HepG2 (cell line): ENCODE measurements around the gene SWSAP1. TPM values are rescaled to one million over a fixed set of nuclear protein-coding genes. Genes with fewer than 3 reads are reported as not detected.

Source experiments
- ATAC-seq: fragments of 200-7000 bp; cut with Tn5 transposase; 3 replicates; pipeline ENCODE4 v1.9.1; 2020; ENCODE audit warnings: mild to moderate bottlenecking, moderate library complexity
- BruUV-seq: library from RNA; stranded (reverse); fragments of 400-500 nt; replicated peaks from 2 replicates; lab custom pipeline; 2021; lab: Mats Ljungman, UMichigan
- CTCF ChIA-PET: fragments of 300-600 bp; formaldehyde crosslinking; extraction: SDS; loops from one replicate; lab custom pipeline; 2021; ENCODE audit warnings: low total read pairs, inconsistent platforms, low intra/inter-chr PET ratio; lab: Yijun Ruan, JAX
- POLR2A ChIA-PET: fragments of 350-600 bp; sonication (Branson Sonifier 250); formaldehyde crosslinking; loops from one replicate; lab custom pipeline; 2020; ENCODE audit warnings: antibody characterized with exemption, inconsistent platforms; lab: Yijun Ruan, JAX
- DNase-seq: peaks from one replicate; pipeline ENCODE4 v3.0.0-alpha.2; 2015; ENCODE audit warnings: low spot score
- FAIRE-seq: peaks from 3 replicates; lab custom pipeline; 2011; peaks lifted over from hg19 to GRCh38; lab: Jason Lieb, UNC
- H2AFZ ChIP-seq: one replicate; pipeline ENCODE4 v1.6.1; 2011; ENCODE audit warnings: low read length, inconsistent platforms
- H3K27ac ChIP-seq: fragments of 300-600 bp; 3 replicates; pipeline ENCODE4 v1.8.0; 2011; ENCODE audit warnings: mixed run types, mild to moderate bottlenecking, mixed read lengths, low read length, inconsistent platforms; ENCODE audit not compliant: insufficient read depth; ENCODE audit errors: extremely low read length
- H3K27me3 ChIP-seq, 2 experiments: fragments of 200-600 bp in 1 of 2; 2 replicates in 1 of 2; 3 replicates in 1 of 2; pipeline versions ENCODE4 v1.6.0 to v1.8.0; 2011; ENCODE audit warnings: low read length in 2 of 2, mild to moderate bottlenecking in 2 of 2, moderate library complexity in 2 of 2, inconsistent platforms in 1 of 2; ENCODE audit not compliant: insufficient read depth in 2 of 2, control insufficient read depth in 1 of 2
- H3K36me3 ChIP-seq, 2 experiments: fragments of 200-600 bp in 1 of 2; replicated peaks in 1 of 2; 2 replicates in 1 of 2; 3 replicates in 1 of 2; pipeline versions ENCODE4 v1.5.1 to v1.8.0; 2011; ENCODE audit warnings: low read length in 2 of 2, inconsistent platforms in 1 of 2; ENCODE audit not compliant: insufficient read depth in 2 of 2, control insufficient read depth in 1 of 2
- H3K4me1 ChIP-seq: 2 replicates; pipeline ENCODE4 v1.5.1; 2012; ENCODE audit warnings: low read length, inconsistent platforms; ENCODE audit not compliant: insufficient read depth
- H3K4me2 ChIP-seq: 2 replicates; pipeline ENCODE4 v1.6.0; 2011; ENCODE audit warnings: low read depth, low read length, inconsistent platforms
- H3K4me3 ChIP-seq, 3 experiments: fragments of 200-600 bp in 1 of 3; sonication (generic), shearing (Covaris generic) in 1 of 3; replicated peaks in 1 of 3; 2 replicates each; pipeline ENCODE4 v1.5.1; 2011 to 2016; ENCODE audit warnings: low read length in 3 of 3, inconsistent platforms in 2 of 3, low read depth in 2 of 3, mild to moderate bottlenecking in 2 of 3, control low read depth in 1 of 3, mixed read lengths in 1 of 3; ENCODE audit not compliant: insufficient read depth in 1 of 3
- H3K79me2 ChIP-seq: one replicate; pipeline ENCODE4 v1.6.1; 2011; ENCODE audit warnings: low read length, inconsistent platforms; ENCODE audit not compliant: insufficient read depth
- H3K9ac ChIP-seq: 2 replicates; pipeline ENCODE4 v1.6.0; 2011; ENCODE audit warnings: mild to moderate bottlenecking, low read depth, low read length, inconsistent platforms; ENCODE audit not compliant: insufficient read depth
- H3K9me3 ChIP-seq: 2 replicates; pipeline ENCODE4 v1.5.1; 2012; ENCODE audit warnings: mild to moderate bottlenecking, low read length
- H4K20me1 ChIP-seq: 2 replicates; pipeline ENCODE4 v1.6.0; 2011; ENCODE audit warnings: inconsistent platforms, mild to moderate bottlenecking, low read length, moderate library complexity; ENCODE audit not compliant: insufficient read depth
- AGO2 ChIP-seq: fragments of 200-400 bp; formaldehyde crosslinking; optimal IDR thresholded peaks from 2 replicates; pipeline ENCODE3; 2017; ENCODE audit warnings: mild to moderate bottlenecking, low read depth, low read length, moderate library complexity
- KLF16 ChIP-seq, 2 experiments: sonication (generic) in 1 of 2; formaldehyde crosslinking in 1 of 2; IDR thresholded peaks; 2 replicates each; pipeline versions ENCODE4 v1.6.1 to v1.8.0; 2016 to 2023; ENCODE audit warnings: missing genetic modification reagents in 2 of 2, missing compliant biosample characterization in 1 of 2
- RXRB ChIP-seq: IDR thresholded peaks from 2 replicates; pipeline ENCODE4 v1.6.1; 2016; ENCODE audit warnings: borderline replicate concordance, missing genetic modification reagents, missing compliant biosample characterization
- SYNCRIP ChIP-seq: fragments of 200-400 bp; formaldehyde crosslinking; IDR thresholded peaks from 2 replicates; pipeline ENCODE4 v1.6.1; 2018; ENCODE audit warnings: mild to moderate bottlenecking, low read depth, low read length; ENCODE audit not compliant: insufficient read depth
- ZNF317 ChIP-seq: sonication (generic); formaldehyde crosslinking; IDR thresholded peaks from 2 replicates; pipeline ENCODE4 v1.5.0; 2020; ENCODE audit warnings: mild to moderate bottlenecking, missing genetic modification reagents
- ZNF768 ChIP-seq: sonication (generic); formaldehyde crosslinking; IDR thresholded peaks from 2 replicates; pipeline ENCODE4 v1.4.0; 2020; ENCODE audit warnings: missing genetic modification reagents
- WGBS: methylation state at CpG from one replicate; pipeline ENCODE4 v1.1.6; 2017; ENCODE audit warnings: low lambda C conversion rate; 5-methylcytosine and 5-hydroxymethylcytosine counted together
- in situ Hi-C: cut with HindIII; loops from 2 replicates; pipeline ENCODE4 v1.10.0; 2017; ENCODE audit warnings: low pct_unique_long_range_greater_than_20kb; ENCODE audit not compliant: extremely low pct_ligation_motif_present
- intact Hi-C: fragments of 100-400 bp; cut with micrococcal nuclease; formaldehyde crosslinking; loops from one replicate; pipeline ENCODE4 v1.10.0; 2022; ENCODE audit not compliant: unreplicated experiment
- polyA plus RNA-seq, 8 experiments: library from polyadenylated mRNA; depleted of rRNA in 3 of 8; stranded (reverse) in 7 of 8; unstranded in 1 of 8; fragments of >200 nt; fragmentation: Illumina TruSeq in 4 of 8; extraction: Trizol in 4 of 8; gene quantifications; 2 replicates each; pipeline versions ENCODE4 v1.2.1 to v1.2.3, GENCODE V29; 2011 to 2016; ENCODE audit warnings: low read depth in 4 of 8, missing spikeins in 1 of 8, mixed read lengths in 1 of 8; ENCODE audit not compliant: insufficient read depth in 1 of 8
- total RNA-seq, 5 experiments: library from RNA; depleted of rRNA; stranded (reverse); fragments of >200 nt; fragmentation: Illumina TruSeq; extraction: Trizol; gene quantifications; 2 replicates each; pipeline ENCODE4 v1.2.3, GENCODE V29; 2016; ENCODE audit warnings: low read depth in 1 of 5
- TF ChIP-seq, protein P1 (sequence below): sonication (generic); formaldehyde crosslinking; IDR thresholded peaks from 2 replicates; pipeline ENCODE4 v1.4.0; 2020; ENCODE audit warnings: missing genetic modification reagents

Gene SWSAP1
- total and polyA plus RNA-seq, 2 of the 13 experiments (the other 11 are each of a cell fraction or from before 2014, with no cell fraction given): 2.7 to 3.3 TPM

DNA sequence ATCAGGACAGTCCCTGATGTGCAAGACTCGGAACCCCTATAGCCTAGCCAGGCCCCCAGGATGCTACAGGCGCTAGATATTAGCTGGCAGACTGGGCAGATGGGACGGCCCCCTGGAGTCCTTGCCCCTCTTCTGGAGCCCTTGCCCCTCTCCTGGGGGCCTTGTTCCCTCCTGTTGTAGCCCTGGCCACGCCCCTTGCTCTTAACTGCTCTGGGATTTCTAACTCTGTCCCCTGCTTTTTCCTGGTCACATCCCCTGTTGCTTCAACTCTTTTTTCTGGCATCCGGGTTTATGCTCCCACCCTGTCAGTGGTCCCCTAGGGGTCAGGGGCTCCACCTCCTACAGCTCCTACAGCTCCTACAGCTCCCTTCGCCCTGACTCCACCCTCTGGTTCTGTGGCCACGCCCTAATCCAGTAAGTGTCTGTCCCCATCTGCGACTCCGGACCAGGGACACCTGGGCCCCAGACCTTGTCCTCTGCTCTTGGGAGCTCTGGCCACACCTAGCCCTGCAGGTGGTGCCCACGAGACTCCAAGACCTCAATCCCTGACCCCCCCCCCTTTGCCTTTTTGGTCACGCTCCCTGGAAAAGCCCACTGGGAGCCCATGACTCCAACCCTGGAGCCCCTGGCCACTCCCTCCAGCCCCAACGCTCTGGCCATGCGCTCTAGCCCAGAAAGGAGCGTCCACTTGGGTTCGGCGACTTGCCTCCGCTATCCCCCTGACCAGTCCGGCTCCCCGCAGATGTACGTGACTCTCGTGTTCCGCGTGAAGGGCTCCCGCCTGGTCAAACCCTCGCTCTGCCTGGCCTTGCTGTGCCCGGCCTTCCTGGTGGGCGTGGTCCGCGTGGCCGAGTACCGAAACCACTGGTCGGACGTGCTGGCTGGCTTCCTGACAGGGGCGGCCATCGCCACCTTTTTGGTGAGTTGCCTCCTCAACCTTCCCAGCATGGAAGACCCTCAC is 12.4 kb upstream of the SWSAP1 start:
- no TSS peak for BruUV-seq
- no peak overlapping the region for H3K27ac ChIP-seq
- FAIRE-seq: no peak
- H2AFZ ChIP-seq: no peak overlapping the region
- 0 out of 2 replicates have a peak, but pooled peaks have one; percentile 19 for TF ChIP-seq ZNF768 (CRISPR knock-in tag)
- TF ChIP-seq SYNCRIP: no peak
- peak; percentile 26 for TF ChIP-seq AGO2
- no peaks in the 10 kb centered on the region for H3K9me3 ChIP-seq
- DNase-seq: no peak
- WGBS: 93% methylated on average over 26 of the region's 35 CpGs
- H3K79me2 ChIP-seq: no peaks in the 10 kb centered on the region
- H3K4me1 ChIP-seq: no peaks in the 10 kb centered on the region
- H4K20me1 ChIP-seq: no peaks in the 10 kb centered on the region
- in situ Hi-C loops: no loop called here
- peaks cover 0 to 5% of the 10 kb centered on the region in 2 experiments; a peak in 3 of 5 replicates for H3K36me3 ChIP-seq
- no peak overlapping the region for H3K4me3 ChIP-seq
- no peak overlapping the region for H3K4me2 ChIP-seq
- no peaks in the 10 kb centered on the region for H3K27me3 ChIP-seq
- intact Hi-C loops: no loop called here
- no peak overlapping the region for H3K9ac ChIP-seq
- CTCF ChIA-PET: no interaction called here
- no peak for ATAC-seq
- POLR2A ChIA-PET: interaction anchor here (1.1 to 1.7 kb wide), 2 partner anchors 13 kb away, joined by 4 to 5 read pairs; partner anchors contain the start of gene SWSAP1

DNA sequence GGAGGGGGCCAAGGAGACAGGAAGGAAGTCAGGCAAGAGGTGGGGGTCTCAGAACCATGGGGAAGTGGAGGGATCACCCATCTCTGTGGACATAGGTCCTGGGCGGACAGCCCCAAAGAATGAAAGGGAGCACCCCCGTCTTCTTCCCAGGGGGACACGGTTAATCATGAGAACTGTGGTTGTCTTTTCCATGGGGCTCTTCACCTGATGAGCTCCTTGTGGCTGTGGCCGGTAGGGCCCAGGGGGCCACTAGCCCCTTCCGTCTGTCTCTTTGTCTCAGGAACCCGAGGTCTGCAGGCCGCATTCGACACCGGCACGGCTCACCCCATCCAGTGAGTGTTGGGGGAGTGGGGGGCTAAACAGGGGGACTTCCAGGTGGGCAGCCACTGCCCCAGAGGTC is 10.6 kb upstream of the SWSAP1 start:
- no peak for DNase-seq
- FAIRE-seq: no peak
- H3K27ac ChIP-seq: no peak overlapping the region
- H2AFZ ChIP-seq: no peak overlapping the region
- no peaks in the 10 kb centered on the region for H3K79me2 ChIP-seq
- BruUV-seq: no TSS peak
- ChIA-PET POLR2A (interaction anchor here (1.7 kb wide), 1 partner anchor 11 kb away, joined by 4 read pairs; no protein-coding TSS in a partner anchor), CTCF (no interaction called here)
- H3K4me3 ChIP-seq: no peak overlapping the region
- no peaks in the 10 kb centered on the region for H3K27me3 ChIP-seq
- WGBS: 93% methylated on average over 7 of the region's 10 CpGs
- in situ Hi-C loops: no loop called here
- 0 out of 2 replicates have a peak, but pooled peaks cover 4% of the 10 kb centered on the region for H3K4me1 ChIP-seq
- no peaks in the 10 kb centered on the region for H3K9me3 ChIP-seq
- no peak overlapping the region for H3K4me2 ChIP-seq
- TF ChIP-seq KLF16 (CRISPR knock-in tag; IDR thresholded peaks at IDR 0.05) (no peak), RXRB (CRISPR knock-in tag) (no peak), ZNF317 (CRISPR knock-in tag) (no peak)
- TF ChIP-seq, protein P1, sequence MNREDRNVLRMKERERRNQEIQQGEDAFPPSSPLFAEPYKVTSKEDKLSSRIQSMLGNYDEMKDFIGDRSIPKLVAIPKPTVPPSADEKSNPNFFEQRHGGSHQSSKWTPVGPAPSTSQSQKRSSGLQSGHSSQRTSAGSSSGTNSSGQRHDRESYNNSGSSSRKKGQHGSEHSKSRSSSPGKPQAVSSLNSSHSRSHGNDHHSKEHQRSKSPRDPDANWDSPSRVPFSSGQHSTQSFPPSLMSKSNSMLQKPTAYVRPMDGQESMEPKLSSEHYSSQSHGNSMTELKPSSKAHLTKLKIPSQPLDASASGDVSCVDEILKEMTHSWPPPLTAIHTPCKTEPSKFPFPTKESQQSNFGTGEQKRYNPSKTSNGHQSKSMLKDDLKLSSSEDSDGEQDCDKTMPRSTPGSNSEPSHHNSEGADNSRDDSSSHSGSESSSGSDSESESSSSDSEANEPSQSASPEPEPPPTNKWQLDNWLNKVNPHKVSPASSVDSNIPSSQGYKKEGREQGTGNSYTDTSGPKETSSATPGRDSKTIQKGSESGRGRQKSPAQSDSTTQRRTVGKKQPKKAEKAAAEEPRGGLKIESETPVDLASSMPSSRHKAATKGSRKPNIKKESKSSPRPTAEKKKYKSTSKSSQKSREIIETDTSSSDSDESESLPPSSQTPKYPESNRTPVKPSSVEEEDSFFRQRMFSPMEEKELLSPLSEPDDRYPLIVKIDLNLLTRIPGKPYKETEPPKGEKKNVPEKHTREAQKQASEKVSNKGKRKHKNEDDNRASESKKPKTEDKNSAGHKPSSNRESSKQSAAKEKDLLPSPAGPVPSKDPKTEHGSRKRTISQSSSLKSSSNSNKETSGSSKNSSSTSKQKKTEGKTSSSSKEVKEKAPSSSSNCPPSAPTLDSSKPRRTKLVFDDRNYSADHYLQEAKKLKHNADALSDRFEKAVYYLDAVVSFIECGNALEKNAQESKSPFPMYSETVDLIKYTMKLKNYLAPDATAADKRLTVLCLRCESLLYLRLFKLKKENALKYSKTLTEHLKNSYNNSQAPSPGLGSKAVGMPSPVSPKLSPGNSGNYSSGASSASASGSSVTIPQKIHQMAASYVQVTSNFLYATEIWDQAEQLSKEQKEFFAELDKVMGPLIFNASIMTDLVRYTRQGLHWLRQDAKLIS: no peak
- TF ChIP-seq, all 625 proteins: peak for 0
- no peak for ATAC-seq
- intact Hi-C loops: no loop called here
- H4K20me1 ChIP-seq: no peaks in the 10 kb centered on the region
- H3K36me3 ChIP-seq: peaks cover 5 to 6% of the 10 kb centered on the region in 2 experiments; a peak in 3 of 5 replicates
- no peak overlapping the region for H3K9ac ChIP-seq
